Brain pericyte (primary cell): ENCODE results near the gene LMF2.

Experiments
- DNase-seq: peaks from one replicate; pipeline ENCODE4 v3.0.0-alpha.2; 2012; ENCODE audit warnings: low read depth, low spot score

The LMF2 gene

DNA sequence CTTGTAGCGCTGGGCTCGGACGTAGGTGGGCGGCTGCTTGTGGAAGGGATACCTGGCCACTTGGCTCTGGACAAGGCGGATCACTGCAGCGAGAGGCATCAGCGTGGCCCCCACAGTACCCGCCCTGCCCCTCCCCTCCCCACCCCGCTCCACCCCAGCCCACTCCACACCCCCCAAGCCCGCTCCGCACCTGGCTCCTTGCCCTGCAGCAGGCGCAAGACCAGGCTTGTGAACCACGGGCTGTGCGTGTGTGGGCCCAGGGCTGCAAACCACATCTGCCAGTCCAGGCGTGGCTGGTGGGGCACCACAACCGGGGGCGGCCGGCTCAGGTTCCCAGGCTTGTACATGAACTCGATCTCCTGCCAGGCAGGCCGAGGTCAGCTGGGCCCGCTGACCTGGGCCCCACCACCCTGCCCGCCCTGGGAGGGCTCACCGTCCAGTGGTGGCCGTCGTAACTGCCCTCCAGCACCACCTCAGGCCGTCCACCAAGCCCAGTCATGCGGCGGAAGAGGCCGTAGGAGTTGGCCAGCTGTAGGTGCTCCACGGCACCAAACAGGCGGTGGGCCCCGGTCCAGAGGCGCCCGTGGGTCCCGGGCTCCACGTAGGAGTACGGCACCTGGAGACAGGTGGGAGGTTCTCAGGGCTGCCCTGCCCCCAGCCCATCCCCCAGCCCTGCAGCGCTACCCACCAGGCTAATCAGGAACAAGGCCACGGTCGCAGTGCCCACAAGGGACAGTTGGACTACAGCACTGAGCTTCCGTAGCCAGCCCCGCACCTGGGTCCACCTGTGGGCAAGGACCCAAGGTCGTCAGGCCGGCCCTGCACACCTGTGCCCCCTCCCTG is 2.9 kb downstream of the LMF2 start:
- DNase-seq = no peak

DNA sequence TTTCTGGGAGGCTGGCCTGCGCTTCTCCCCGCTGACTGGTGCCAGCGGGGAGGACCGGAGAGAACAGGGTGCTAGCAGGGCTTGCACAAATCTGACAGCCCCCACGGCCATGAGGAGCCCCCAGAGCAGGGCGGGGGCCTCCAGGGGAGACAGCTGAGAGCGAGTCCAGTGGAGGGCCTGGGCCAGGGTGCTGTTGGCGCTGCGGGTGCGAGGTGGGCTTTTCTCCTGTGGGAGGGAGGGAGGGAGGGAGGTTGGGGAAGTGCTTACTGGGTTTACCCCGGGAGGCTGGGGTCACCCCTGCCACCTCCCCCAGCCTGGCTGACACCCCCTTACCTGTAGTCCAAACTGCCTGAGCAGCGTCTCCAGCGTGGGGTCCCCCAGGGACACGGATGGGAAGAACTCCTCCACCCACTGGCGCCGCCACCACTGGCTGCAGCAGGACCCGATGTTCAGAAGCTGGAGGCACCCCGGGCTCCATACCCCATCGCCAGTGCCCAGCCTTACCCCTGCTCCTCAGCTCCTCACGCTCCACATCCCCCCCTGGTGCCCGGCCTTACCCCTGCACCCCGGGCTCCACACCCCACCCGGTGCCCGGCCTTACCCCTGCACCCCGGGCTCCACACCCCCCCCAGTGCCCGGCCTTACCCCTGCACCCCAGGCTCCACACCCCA is 3.9 kb downstream of the LMF2 start:
- no peak for DNase-seq

DNA sequence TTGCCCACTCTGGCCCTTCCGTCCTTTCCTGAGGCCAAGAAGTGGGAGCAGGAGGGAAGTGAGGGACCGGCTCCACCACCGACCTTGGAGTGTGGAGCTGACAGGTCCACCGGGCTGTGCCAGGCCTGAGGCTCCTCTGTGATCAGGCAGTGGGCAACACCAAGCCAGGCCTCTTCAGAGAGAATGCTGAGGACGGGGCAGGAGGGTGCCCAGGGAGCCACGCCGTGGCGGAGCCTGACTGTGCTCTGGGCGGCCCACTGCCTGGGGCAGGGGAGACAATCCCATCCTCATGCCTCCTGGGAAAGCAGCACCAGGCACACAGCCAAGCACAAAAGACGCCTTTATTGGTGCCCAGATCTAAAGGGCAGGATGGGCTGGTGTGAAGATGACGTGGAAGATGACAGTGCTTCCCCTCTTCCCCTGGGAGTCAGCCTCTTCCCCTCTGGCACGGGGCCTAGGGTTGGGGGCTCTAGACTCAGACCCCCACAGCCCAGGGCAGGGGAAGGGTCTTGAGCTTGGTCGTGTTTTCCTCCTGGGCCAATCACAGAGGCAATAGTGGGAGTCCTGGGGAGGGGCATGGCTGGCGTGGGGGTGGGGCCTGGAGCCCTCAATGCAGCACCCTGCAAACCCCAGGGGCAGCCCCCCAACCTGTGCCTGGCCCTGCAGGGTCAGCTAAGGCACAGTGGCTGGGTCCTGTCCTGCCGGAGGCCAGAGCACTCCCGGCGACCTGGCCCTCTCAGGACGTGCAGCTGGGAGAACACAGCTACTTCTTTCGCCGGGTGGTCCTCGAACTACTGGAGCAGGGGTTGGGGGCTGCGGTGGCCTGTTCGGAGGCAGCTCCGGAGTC is 4.7 kb downstream of the LMF2 start:
- DNase-seq = no peak

DNA sequence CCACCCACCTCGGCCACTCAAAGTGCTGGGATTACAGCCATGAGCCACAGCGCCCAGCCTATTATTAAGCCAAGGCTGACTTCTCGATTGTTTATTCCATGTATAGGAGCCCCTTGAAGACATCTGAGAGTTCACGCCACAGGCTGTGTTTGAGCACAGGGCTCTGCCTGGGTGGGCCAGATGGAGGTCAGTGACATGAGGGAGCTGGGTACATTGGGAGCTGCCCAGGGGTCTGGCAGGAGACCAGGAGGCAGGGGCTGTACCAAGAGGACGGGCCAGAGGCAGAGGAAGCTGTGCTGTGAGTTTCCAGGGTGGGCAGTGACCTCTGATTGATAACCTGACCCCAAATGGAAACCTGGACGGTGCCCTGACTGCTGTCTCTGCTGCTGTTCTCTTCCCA is 5.4 kb downstream of the LMF2 start:
- DNase-seq = no peak

DNA sequence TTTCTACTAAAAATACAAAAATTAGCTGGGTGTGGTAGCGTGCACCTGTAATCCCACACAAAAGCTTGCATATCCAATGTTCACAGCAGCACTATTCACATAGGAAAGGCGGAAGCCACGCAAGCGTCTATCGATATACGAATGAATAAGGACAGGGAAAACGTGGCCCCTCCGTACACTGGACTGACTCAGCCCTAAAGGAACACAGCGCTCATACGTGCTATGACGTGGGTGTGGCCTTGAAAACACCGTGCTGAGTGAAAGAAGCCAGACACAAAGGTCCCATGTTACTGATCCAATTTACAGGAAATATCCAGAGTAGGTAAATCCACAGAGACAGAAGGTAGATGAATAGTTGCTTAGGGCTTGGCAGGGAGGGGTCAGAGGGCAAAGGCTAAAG is 7.0 kb downstream of the LMF2 start:
- DNase-seq = no peak

DNA sequence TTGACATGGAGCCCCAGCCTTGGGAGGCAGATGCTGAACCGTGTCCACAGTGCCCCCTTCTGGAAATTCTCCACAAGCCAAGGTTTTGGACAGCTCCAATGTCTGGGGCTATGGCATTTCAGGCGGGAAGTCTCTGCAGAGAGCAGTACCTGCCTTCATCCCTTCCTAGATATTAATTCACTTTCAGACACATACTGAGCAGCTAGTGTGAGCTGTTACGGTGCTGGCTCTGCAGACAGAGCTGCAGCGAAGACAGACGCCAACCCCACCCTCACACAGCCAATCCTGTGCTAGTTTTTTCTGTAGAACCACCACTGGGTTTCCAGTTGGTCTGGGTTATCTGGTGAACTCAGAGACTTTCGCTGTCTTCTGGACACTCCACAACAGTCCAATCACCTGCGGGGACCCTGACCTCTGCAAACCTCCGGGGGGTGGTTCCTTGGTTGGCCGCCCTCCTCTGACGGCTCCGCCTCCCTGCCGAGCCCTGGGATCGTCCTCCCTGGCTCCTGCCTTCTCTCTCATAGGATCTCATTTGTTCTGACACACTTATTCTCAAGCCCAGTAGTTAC is 9.1 kb downstream of the LMF2 start:
- DNase-seq = no peak

DNA sequence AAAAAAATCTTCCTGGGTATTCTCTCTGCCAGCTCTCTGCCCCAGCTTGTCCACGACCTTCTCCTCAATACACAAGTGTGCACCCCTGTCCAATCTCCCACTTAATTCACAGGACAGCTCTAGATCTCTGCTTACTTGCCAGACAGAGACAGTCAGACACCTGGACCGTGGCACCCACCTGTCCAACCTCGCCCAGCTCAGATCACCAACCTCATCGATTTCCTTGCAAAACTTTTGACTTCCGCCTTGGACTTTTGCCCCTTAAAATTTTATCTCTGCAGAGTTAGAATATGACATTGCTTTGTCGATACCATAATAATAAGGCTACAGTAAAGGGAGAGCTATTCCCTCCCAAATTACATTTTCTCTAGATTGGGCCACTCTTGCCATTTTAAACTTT is 10.4 kb downstream of the LMF2 start:
- DNase-seq = no peak

DNA sequence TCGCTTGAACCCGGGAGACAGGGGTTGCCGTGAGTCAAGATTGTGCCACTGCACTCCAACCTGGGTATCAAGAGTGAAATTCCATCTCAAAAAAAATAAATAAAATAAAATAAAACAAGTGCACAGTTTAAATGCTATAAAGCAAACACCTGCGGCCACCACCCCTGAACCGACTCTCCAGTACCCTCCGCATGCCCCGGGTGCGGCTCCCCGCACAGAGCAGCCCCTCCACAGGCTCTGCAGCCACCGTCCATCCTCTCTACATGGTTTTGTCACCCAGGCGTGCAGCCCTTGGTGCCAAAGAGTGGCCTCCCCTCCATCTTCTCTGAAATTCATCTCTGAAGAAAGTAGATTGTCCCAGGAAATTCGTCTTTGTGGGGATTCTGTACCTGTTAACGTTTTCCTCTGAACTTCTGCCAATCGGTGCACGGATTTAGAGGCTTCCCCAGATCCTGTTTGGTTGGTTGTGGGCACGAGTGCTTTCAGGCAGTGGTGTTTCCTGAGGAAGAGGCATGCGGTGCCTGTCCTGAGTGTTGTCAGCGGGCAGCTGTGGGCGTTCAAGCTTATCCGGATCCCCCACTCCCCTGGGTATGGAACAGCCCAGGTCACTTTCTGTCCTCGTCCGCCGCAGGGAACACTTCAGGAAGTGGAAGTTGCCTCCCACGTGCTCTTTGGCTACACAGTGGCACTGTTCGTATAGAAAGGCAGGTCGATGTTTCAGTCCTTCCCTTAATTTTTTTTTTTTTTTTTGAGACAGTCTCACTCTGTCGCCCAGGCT is 16.8 kb downstream of the LMF2 start:
- DNase-seq = no peak

DNA sequence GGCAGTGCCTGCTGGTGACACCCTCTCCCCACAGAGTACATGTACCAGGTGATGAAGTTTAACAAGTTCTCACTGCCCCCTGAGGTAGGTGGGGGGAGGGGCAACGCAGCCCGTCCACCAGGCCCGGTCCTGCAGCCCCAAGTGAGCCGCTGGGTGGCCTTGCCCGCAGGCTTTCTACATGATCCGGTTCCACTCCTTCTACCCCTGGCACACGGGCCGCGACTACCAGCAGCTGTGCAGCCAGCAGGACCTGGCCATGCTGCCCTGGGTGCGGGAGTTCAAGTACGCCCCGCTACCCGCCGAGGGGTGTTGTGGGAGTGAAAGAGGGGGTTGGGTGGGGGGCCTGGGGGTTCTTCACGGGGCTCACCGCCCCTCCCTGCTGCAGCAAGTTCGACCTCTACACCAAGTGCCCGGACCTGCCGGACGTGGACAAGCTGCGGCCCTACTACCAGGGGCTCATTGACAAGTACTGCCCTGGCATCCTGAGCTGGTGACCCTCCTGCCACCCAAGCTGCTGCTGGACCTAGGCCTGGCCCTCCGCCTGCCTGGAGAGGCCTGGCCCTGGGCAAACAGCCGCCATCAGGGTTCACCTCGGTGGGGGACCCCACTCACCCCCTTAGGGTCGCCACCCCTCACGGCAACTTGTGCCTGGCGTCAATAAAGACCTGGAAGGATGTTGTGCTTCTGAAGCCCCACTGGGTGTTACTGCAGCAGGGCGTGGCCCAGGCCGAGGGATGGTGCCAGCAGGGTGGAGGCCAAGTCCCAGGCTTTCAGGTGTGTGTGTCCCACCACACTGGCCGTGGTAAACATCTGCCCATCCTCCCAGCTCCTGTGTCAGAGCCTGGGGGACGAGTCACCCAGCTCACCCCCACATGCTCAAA is 17.9 kb downstream of the LMF2 start:
- no peak for DNase-seq

DNA sequence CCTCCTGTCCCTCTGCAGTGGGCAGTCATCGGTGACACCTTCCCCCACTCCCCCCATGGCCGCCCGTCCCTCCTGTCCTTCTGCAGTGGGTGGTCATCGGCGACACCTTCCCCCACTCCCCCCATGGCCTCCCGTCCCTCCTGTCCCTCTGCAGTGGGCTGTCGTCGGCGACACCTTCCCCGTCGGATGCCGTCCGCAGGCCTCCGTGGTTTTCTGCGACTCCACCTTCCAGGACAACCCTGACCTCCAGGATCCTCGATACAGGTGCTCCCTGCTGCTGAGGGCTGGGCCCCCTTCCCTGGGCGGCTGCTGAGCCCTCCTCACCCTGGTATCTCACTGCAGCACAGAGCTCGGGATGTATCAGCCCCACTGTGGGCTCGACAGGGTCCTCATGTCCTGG is 18.6 kb downstream of the LMF2 start:
- no peak for DNase-seq

DNA sequence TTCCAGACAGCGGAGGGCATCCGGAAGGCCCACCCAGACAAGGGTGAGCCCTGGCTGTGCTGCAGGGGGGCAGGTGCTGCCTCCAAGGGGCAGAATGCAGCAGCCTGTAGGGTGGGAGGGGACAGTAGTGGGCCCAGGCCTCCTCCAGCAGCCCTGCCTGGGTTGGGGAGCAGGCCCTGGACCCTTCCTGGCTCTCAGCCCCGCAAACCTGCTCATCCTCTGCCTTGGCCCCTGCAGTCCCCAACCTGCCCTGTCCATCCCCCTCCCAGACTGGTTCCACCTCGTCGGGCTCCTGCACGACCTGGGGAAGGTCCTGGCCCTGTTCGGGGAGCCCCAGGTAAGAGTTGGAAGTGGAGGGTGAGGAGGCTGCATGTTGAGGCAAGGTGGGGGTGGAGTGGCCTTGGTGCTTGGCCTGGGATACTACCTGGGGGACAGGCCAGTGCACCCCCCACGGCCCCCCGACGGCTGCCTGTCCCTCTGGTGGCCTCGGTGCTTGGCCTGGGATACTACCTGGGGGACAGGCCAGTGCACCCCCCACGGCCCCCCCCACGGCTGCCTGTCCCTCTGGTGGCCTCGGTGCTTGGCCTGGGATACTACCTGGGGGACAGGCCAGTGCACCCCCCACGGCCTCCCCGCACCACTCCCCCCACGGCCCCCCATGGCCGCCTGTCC is 19.4 kb downstream of the LMF2 start:
- no peak for DNase-seq

DNA sequence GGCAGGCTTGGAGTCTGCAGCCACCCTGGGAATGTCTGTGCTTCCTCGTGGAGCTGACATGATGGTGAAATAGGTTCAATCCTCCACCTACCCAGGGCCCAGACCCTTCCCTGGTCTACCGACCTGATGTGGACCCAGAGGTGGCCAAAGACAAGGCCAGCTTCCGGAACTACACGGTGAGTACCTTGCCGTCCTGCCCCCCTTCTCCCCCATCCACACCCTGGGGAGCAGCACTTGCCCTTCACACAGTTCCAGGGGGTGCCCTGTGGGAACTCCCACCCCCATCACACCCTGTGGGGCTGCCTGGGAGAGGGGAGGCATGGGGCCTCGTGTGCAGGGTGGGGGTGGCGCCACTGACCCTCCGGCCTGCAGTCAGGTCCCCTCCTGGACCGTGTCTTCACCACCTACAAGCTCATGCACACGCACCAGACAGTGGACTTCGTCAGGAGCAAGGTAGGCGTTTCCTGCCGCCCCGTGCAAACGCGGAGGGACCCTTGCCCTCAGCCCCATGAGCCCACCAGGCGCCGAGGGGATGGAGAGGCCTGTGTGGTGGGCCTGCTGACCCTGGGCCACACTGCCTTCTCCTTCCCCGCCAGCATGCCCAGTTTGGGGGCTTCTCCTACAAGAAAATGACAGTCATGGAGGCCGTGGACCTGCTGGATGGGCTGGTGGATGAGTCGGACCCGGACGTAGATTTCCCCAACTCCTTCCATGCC is 20.1 kb downstream of the LMF2 start:
- DNase-seq = no peak

DNA sequence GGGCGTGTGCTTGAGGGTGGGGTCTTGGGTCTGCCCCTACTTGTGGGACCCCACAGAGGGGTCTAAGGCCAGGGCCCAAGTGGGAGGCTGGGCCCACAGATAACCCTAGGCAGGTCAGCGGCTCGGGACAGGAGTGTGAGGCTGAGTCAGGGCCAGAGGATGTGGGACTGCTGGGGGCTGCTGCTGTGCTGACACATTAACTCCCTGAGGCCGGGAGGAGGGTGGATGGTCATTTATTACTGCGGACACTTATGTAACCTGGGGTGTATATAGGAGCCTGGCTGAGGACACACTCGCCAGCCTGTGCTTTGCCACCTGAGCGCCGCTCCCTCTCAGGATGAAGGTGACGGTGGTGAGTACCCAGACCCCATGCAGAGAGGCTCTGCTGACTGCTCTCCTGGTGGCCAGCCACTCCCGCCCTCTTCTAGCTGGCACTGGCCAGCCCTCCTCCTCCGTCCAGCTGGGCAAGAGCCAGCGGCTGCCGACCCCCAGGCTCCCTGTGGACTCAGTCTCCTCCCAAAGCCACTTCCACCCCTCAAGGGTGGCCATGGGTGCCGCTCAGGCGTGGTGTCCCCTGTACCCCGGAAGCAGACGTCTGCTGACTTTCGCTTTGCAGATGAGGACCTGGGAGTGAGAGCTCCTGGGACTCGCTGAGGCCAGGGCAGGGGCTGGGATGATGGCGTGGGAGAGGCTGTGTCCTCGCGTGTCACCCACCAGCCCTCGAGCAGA is 20.8 kb downstream of the LMF2 start, which contains the start of gene MIOX:
TSS of gene MIOX (plus strand) at position 299 of the 729 bp plus-strand sequence. CDS start at position 338, 39 bp downstream.
- DNase-seq = no peak

DNA sequence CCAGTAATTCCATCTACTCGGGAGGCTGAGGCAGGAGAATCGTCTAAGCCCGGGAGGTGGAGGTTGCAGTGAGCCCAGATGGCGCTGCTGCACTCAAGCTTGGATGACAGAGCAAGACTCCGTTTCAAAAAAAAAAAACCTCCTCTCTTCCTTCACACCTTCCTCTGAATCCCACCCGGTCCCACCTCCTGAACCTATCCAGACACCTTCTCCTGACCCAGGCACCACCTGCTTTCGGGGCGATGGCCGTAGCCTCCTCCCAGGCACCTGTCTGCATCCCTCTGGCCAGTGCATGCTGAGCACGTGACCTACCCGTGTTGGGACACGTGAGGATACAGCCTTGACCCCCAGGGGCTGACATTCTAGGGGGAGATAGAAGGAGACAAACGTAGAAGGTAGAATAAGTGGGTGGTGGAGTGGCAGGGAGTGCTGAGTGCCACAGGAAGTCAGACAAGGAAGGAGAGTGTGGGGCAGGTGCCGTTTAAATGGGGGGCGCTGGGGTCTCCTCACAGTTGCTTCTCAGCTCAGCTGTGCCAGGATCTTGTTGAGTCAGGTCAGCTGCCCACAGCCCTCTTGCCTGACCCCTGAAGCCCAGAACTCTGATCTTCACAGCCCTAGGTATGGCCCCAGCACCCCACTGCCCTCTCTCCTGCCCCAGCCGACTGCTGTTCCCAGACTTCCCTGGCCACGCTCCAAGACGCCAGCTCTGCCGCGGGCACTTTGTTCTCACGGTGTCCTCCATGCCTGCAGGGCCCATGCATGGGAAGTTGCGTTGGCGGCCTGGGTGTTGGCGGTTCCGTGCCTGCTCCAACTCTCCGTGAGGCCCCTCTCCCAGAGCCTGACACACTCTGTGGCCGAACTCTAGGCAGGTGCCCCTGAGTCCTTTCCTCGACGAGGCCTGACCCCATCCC is 22.0 kb downstream of the LMF2 start:
- DNase-seq = no peak

DNA sequence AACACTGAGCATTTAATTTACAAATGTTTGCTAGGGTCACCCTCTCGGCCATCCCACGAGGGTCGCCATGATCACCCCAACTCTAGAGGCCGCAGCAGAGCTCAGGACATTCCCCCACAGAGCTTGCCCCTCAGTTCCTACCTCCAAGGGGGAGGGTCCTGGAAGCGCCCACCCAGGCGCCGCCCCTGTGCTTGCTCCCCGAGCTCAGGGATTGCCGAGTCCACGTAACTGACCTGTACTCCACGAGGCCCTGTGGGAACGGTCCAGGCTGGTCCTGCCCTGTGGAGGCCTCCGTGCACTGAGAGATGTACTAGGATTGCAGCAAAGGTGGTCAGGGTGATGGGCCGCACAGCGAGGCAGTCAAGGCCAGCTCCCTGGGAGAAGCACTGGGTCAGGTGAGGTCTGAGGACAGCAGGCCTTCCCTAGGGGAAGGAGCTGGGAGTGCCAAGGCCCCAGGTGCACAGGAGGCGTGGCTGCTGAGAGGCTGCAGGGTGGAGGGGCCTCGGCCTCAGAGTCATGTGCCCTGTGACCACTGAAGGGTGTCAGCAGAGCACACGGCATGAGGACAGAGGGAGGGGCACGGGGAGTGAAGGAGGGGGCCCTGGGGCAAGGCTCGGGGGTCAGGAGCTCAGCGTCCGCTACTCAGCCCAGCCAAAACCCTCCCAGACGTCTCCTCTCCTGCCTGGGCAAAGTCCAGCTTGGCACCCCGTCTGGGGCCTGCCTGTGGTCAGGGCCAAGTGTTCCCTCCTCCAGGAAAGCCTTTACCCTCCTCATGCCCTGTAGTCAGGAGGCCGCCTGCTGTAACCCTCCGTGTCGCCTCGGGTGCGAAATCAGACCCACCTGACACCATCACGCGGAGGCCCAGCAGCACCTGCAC is 23.3 kb downstream of the LMF2 start:
- no peak for DNase-seq

DNA sequence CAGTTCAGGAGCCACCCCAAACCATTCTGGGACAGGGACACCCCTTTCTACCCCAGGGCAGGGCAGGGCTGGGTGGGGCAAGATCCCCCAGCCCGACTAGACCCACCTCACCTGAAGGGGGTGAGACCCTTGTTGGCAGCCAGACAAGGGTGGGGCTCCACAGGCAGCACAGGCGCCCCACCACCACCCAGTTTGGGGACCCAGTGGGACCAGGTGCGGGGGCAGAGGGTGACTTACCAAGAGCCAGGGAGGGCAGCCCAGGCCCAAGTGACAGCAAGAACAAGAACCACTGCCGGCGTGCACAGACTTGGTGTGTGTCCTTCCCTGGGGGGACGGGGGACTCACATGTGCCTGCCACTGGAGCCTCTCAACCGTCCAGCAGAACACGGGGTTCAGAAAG is 23.9 kb downstream of the LMF2 start:
- DNase-seq = no peak
